Measurements from ENCODE around the gene WFIKKN2.

Gene WFIKKN2

GRCh38 chr17:50822550-50822949 lies 12.8 kb upstream of the WFIKKN2 start:
- Mint-ChIP-seq H3K36me3 (no peaks in the 10 kb centered on the region), H3K4me1 (ENCODE audit: low read depth) (no peaks in the 10 kb centered on the region), H3K27me3 (peaks cover 3% of the 10 kb centered on the region), H3K27ac (no peak overlapping the region), H3K4me3 (no peak overlapping the region), H3K9me3 (ENCODE audit: low read depth) (no peaks in the 10 kb centered on the region)

GRCh38 chr17:50824429-50824828 lies 11.0 kb upstream of the WFIKKN2 start:
- no peak overlapping the region for H3K4me3 Mint-ChIP-seq
- no peaks in the 10 kb centered on the region for H3K4me1 Mint-ChIP-seq (ENCODE audit: low read depth)
- H3K27ac Mint-ChIP-seq: no peak overlapping the region
- H3K36me3 Mint-ChIP-seq: no peaks in the 10 kb centered on the region
- H3K9me3 Mint-ChIP-seq (ENCODE audit: low read depth): no peaks in the 10 kb centered on the region
- peaks cover 3% of the 10 kb centered on the region for H3K27me3 Mint-ChIP-seq

GRCh38 chr17:50825188-50825587 lies 10.2 kb upstream of the WFIKKN2 start:
- Mint-ChIP-seq H3K36me3 (no peaks in the 10 kb centered on the region), H3K4me1 (ENCODE audit: low read depth) (no peaks in the 10 kb centered on the region), H3K27ac (no peak overlapping the region), H3K4me3 (no peak overlapping the region), H3K9me3 (ENCODE audit: low read depth) (no peaks in the 10 kb centered on the region), H3K27me3 (peaks cover 3% of the 10 kb centered on the region)

- no peaks in the 10 kb centered on the region for H3K4me1 Mint-ChIP-seq (ENCODE audit: low read depth)
- no peak overlapping the region for H3K4me3 Mint-ChIP-seq
- H3K9me3 Mint-ChIP-seq (ENCODE audit: low read depth): no peaks in the 10 kb centered on the region
- peaks cover 2% of the 10 kb centered on the region for H3K27me3 Mint-ChIP-seq
- no peak overlapping the region for H3K27ac Mint-ChIP-seq
- no peaks in the 10 kb centered on the region for H3K36me3 Mint-ChIP-seq
Measured at GRCh38 chr17:50828508-50829170, 6.7 kb upstream of the WFIKKN2 start.

GRCh38 chr17:50829332-50829731 lies 6.1 kb upstream of the WFIKKN2 start:
- Mint-ChIP-seq H3K36me3 (no peaks in the 10 kb centered on the region), H3K27me3 (peaks cover under 1% of the 10 kb centered on the region), H3K9me3 (ENCODE audit: low read depth) (no peaks in the 10 kb centered on the region), H3K4me3 (no peak overlapping the region), H3K4me1 (ENCODE audit: low read depth) (no peaks in the 10 kb centered on the region), H3K27ac (no peak overlapping the region)

GRCh38 chr17:50830352-50830751 lies 5.0 kb upstream of the WFIKKN2 start:
- Mint-ChIP-seq H3K4me1 (ENCODE audit: low read depth) (no peaks in the 10 kb centered on the region), H3K9me3 (ENCODE audit: low read depth) (no peaks in the 10 kb centered on the region), H3K4me3 (no peak overlapping the region), H3K36me3 (no peaks in the 10 kb centered on the region), H3K27ac (no peak overlapping the region), H3K27me3 (peaks cover 4% of the 10 kb centered on the region)

- Mint-ChIP-seq H3K9me3 (ENCODE audit: low read depth) (no peaks in the 10 kb centered on the region), H3K27me3 (peaks cover 4% of the 10 kb centered on the region), H3K4me3 (no peak overlapping the region), H3K27ac (no peak overlapping the region), H3K4me1 (ENCODE audit: low read depth) (no peaks in the 10 kb centered on the region), H3K36me3 (no peaks in the 10 kb centered on the region)
Measured at GRCh38 chr17:50830994-50831393, 4.4 kb upstream of the WFIKKN2 start.

GRCh38 chr17:50831471-50831928 lies 3.9 kb upstream of the WFIKKN2 start:
- Mint-ChIP-seq H3K27me3 (peaks cover 4% of the 10 kb centered on the region), H3K4me3 (no peak overlapping the region), H3K4me1 (ENCODE audit: low read depth) (no peaks in the 10 kb centered on the region), H3K36me3 (no peaks in the 10 kb centered on the region), H3K27ac (no peak overlapping the region), H3K9me3 (ENCODE audit: low read depth) (no peaks in the 10 kb centered on the region)

GRCh38 chr17:50832267-50832863 lies 3.0 kb upstream of the WFIKKN2 start:
- no peaks in the 10 kb centered on the region for H3K36me3 Mint-ChIP-seq
- no peaks in the 10 kb centered on the region for H3K9me3 Mint-ChIP-seq (ENCODE audit: low read depth)
- no peaks in the 10 kb centered on the region for H3K4me1 Mint-ChIP-seq (ENCODE audit: low read depth)
- H3K27me3 Mint-ChIP-seq: peaks cover 4% of the 10 kb centered on the region
- no peak overlapping the region for H3K4me3 Mint-ChIP-seq
- no peak overlapping the region for H3K27ac Mint-ChIP-seq

GRCh38 chr17:50832864-50833381 lies 2.5 kb upstream of the WFIKKN2 start:
- no peaks in the 10 kb centered on the region for H3K36me3 Mint-ChIP-seq
- H3K27ac Mint-ChIP-seq: no peak overlapping the region
- H3K4me3 Mint-ChIP-seq: no peak overlapping the region
- H3K27me3 Mint-ChIP-seq: peaks cover 4% of the 10 kb centered on the region
- H3K4me1 Mint-ChIP-seq (ENCODE audit: low read depth): no peaks in the 10 kb centered on the region
- no peaks in the 10 kb centered on the region for H3K9me3 Mint-ChIP-seq (ENCODE audit: low read depth)

- H3K36me3 Mint-ChIP-seq: no peaks in the 10 kb centered on the region
- H3K4me1 Mint-ChIP-seq (ENCODE audit: low read depth): no peaks in the 10 kb centered on the region
- H3K27me3 Mint-ChIP-seq: peaks cover 4% of the 10 kb centered on the region
- H3K9me3 Mint-ChIP-seq (ENCODE audit: low read depth): no peaks in the 10 kb centered on the region
- H3K27ac Mint-ChIP-seq: no peak overlapping the region
- no peak overlapping the region for H3K4me3 Mint-ChIP-seq
Measured at GRCh38 chr17:50833510-50834428, 1.6 kb upstream of the WFIKKN2 start.

- Mint-ChIP-seq H3K27ac (no peak overlapping the region), H3K36me3 (no peaks in the 10 kb centered on the region), H3K4me1 (ENCODE audit: low read depth) (no peaks in the 10 kb centered on the region), H3K4me3 (no peak overlapping the region), H3K9me3 (ENCODE audit: low read depth) (no peaks in the 10 kb centered on the region), H3K27me3 (peaks cover 4% of the 10 kb centered on the region)
Measured at GRCh38 chr17:50834429-50835300, 721 bp upstream of the WFIKKN2 start.

GRCh38 chr17:50836826-50837225 lies 1.4 kb downstream of the WFIKKN2 start:
- no peaks in the 10 kb centered on the region for H3K4me1 Mint-ChIP-seq (ENCODE audit: low read depth)
- H3K27ac Mint-ChIP-seq: no peak overlapping the region
- H3K9me3 Mint-ChIP-seq (ENCODE audit: low read depth): no peaks in the 10 kb centered on the region
- H3K4me3 Mint-ChIP-seq: no peak overlapping the region
- peaks cover 4% of the 10 kb centered on the region for H3K27me3 Mint-ChIP-seq
- H3K36me3 Mint-ChIP-seq: no peaks in the 10 kb centered on the region

- H3K27ac Mint-ChIP-seq: no peak overlapping the region
Measured at GRCh38 chr17:50837286-50837979, 2.0 kb downstream of the WFIKKN2 start.

More at GRCh38 chr17:50837286-50837979, 2.0 kb downstream of the WFIKKN2 start:
- Mint-ChIP-seq H3K9me3 (ENCODE audit: low read depth) (no peaks in the 10 kb centered on the region), H3K36me3 (no peaks in the 10 kb centered on the region), H3K4me1 (ENCODE audit: low read depth) (no peaks in the 10 kb centered on the region), H3K4me3 (no peak overlapping the region), H3K27me3 (peaks cover 4% of the 10 kb centered on the region)

Data from activated naive CD8-positive, alpha-beta T cell (primary cell).